Sigmoid colon (tissue), 7 donors: Measurements from ENCODE around the gene CXorf65. TPM values are rescaled to one million over a fixed set of nuclear protein-coding genes. Genes with fewer than 3 reads are reported as not detected.
A peak's percentile ranks its signal among the peaks of the same experiment; 100 is the strongest.

ENCODE experiments used
- DNase-seq: peaks from one replicate; pipeline ENCODE4 v3.0.0-alpha.2; 2019
- H3K27ac ChIP-seq, 4 donors: fragments of 200-600 bp; sonication (generic); one replicate each; pipeline ENCODE4 v1.5.1; 2016 to 2019; ENCODE audit warnings: mild to moderate bottlenecking in 1 of 4
- H3K27me3 ChIP-seq, 3 donors: fragments of 200-600 bp; sonication (generic); one replicate each; pipeline ENCODE4 v1.5.1; 2019; ENCODE audit warnings: mild to moderate bottlenecking in 1 of 3
- H3K36me3 ChIP-seq, 4 donors: fragments of 200-600 bp; sonication (generic); one replicate each; pipeline ENCODE4 v1.5.1; 2016 to 2019
- H3K4me1 ChIP-seq, 4 donors: fragments of 200-600 bp; sonication (generic); one replicate each; pipeline ENCODE4 v1.5.1; 2017 to 2019
- H3K4me3 ChIP-seq, 4 donors: fragments of 200-600 bp; sonication (generic); one replicate each; pipeline ENCODE4 v1.5.1; 2017 to 2019; ENCODE audit warnings: mild to moderate bottlenecking in 2 of 4, moderate library complexity in 1 of 4
- H3K9me3 ChIP-seq, 4 donors: fragments of 200-600 bp in 3 of 4; sonication (generic) in 3 of 4; one replicate each; pipeline versions ENCODE4 v1.5.1 to v1.6.1; 2013 to 2019
- CTCF ChIP-seq, 4 experiments: fragments of 450-650 bp in 3 of 4; fragments of 200-600 bp in 1 of 4; IDR thresholded peaks; one replicate each; pipeline ENCODE4 v1.5.1; 2016 to 2019; ENCODE audit warnings: antibody characterized with exemption in 4 of 4, mild to moderate bottlenecking in 3 of 4, moderate library complexity in 2 of 4
- EP300 ChIP-seq, 4 donors: sonication (generic); formaldehyde crosslinking; IDR thresholded peaks; one replicate each; pipeline ENCODE4 v1.6.1; 2017; ENCODE audit warnings: antibody characterized with exemption in 4 of 4
- POLR2A ChIP-seq, 2 donors: fragments of 450-650 bp; IDR thresholded peaks; one replicate each; pipeline ENCODE4 v1.6.1; 2016; ENCODE audit warnings: antibody characterized with exemption in 2 of 2, mild to moderate bottlenecking in 2 of 2, moderate library complexity in 2 of 2
- POLR2AphosphoS5 ChIP-seq, 4 donors: sonication (generic); formaldehyde crosslinking; IDR thresholded peaks; one replicate each; pipeline ENCODE4 v1.6.1; 2017; ENCODE audit warnings: antibody characterized with exemption in 4 of 4
- WGBS, 2 donors: extraction: QIAGEN DNeasy Blood & Tissue Kit; methylation state at CpG; one replicate each; pipeline ENCODE4 v1.1.7; 2013; 5-methylcytosine and 5-hydroxymethylcytosine counted together
- intact Hi-C: fragments of 100-400 bp; cut with DNase I; formaldehyde crosslinking; loops from one replicate; pipeline ENCODE4 v1.15.1; 2023
- polyA plus RNA-seq, 3 donors: library from polyadenylated mRNA; stranded (reverse); fragments of 200-250 nt; gene quantifications; one replicate each; pipeline ENCODE4 v1.2.3, GENCODE V29; 2013
- total RNA-seq, 4 donors: library from RNA; depleted of rRNA; stranded (reverse); fragments of >200 nt; gene quantifications; one replicate each; pipeline ENCODE4 v1.1.0, GENCODE V29; 2016
- donor health status: healthy with polysubstance abuse.
- donor health status: Bipolar disorder and iron deficiency.
- donor health status: healthy.

The CXorf65 gene
- total and polyA plus RNA-seq, 7 donors: 3.4 TPM; not detected in 6

DNA sequence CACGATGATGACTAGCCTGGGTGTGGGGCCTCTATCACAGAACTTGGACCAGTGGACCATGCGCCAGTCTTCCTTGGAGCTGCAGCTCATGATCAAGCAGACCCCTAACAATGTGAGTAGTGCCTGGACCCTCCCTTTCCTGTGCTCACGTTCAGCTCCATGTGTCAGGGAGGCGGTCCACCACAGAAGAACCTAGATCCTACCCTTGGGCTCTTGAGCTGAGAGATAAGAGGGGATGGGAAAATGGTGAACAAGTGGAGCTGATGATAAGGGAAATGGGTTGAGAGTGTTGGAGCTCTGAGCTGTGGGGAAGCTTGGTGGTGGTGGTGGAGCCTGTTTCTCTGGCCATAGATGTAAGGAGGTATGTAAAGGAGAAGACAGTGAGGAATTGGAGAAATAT, 25.0 kb upstream of the CXorf65 start:
- peaks cover 21 to 93% (median 33%) of the 10 kb centered on the region in 4 donors for H3K36me3 ChIP-seq
- TF ChIP-seq POLR2AphosphoS5 (IDR thresholded peaks at IDR 0.05): no peak
- TF ChIP-seq POLR2A (IDR thresholded peaks at IDR 0.05): no peak
- no peak for TF ChIP-seq EP300 (IDR thresholded peaks at IDR 0.05)
- TF ChIP-seq CTCF (IDR thresholded peaks at IDR 0.05): no peak
- intact Hi-C loops: no loop called here

DNA sequence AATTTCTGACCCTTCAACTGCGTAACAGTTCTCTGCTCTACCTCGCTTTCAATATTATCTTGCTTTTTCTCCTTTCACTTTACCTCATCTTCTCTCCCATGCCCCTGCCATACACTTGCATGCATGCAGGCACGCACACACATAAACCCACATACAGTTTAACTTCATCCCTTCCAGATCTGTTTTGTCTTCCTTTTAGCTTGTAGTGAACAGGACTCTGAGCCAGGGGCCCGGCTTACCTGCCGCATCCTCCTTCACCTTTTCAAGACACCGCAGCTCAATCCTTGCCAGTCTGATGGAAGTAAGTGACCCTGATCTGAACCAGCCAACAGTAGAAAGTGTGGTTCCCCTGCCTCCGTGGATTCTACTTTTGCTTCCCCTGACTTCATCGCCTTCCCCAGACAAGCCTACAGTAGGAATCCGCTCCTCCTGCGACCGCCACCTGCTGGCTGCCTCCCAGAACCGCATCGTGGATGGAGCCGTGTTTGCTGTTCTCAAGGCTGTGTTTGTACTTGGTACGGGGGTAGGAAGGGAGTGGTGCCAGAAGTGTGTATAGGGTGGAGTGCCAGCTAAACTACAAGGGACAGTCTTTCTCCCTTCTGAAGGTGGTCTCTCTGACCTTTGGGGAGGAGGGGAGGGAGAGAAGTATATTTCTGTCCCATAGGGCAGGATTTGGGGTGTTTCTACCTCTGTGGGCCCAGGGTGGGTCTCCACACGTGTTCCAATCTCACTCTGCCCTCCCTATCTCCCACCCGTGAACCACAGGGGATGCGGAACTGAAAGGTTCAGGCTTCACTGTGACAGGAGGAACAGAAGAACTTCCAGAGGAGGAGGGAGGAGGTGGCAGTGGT, 22.6 kb upstream of the CXorf65 start:
- H3K27ac ChIP-seq: no peak overlapping the region
- no peaks in the 10 kb centered on the region for H3K27me3 ChIP-seq
- 30 to 37% methylated on average over 18 of the region's 18 CpGs for WGBS, 2 donors
- no peaks in the 10 kb centered on the region for H3K9me3 ChIP-seq
- TF ChIP-seq EP300 (IDR thresholded peaks at IDR 0.05): no peak
- peak in 3 of 4 experiments; percentile 48 to 55 (median 55) for TF ChIP-seq CTCF (IDR thresholded peaks at IDR 0.05)
- intact Hi-C loops: loop anchor here (2.0 kb wide), 1 partner anchor 30 kb away; no protein-coding TSS in a partner anchor
- peaks cover 19 to 89% (median 26%) of the 10 kb centered on the region in 4 donors for H3K36me3 ChIP-seq
- no peak overlapping the region for H3K4me3 ChIP-seq
- H3K4me1 ChIP-seq: no peaks in the 10 kb centered on the region
- peak; percentile 80 for DNase-seq

More for the DNA sequence above, 25.0 kb upstream of the CXorf65 start:
- no peak for DNase-seq
- Histone ChIP-seq H3K27ac (no peak overlapping the region), H3K4me1 (no peaks in the 10 kb centered on the region), H3K27me3 (no peaks in the 10 kb centered on the region), H3K9me3 (no peaks in the 10 kb centered on the region), H3K4me3 (no peak overlapping the region)
- WGBS, 2 donors: 91 to 92% methylated on average over 4 of the region's 4 CpGs

DNA sequence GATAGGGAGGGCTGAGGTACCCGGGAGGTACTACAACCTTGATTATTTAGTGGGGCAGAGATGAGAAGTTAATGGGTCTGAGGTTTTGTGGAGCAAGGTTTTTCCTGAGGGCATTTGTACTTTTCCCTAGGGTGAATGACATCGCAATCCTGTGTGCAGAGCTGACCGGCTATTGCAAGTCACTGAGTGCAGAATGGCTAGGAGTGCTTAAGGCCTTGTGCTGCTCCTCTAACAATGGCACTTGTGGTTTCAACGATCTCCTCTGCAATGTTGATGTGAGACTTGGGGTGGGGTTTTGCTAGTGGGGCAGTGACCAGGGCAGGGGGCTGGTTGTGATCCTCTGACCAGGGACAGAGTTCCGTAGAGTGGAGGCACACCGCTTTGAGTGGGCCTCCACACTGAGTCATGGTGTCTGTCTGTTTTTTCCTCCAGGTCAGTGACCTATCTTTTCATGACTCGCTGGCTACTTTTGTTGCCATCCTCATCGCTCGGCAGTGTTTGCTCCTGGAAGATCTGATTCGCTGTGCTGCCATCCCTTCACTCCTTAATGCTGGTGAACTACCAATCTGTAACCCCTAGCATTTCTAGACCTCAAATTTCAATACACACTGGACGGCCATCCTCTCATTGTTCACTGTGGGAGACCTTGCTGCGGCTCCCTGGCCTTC, 21.8 kb upstream of the CXorf65 start:
- intact Hi-C loops: loop anchor here (2.0 kb wide), 1 partner anchor 29 kb away; no protein-coding TSS in a partner anchor
- peaks cover 19 to 94% (median 28%) of the 10 kb centered on the region in 4 donors for H3K36me3 ChIP-seq
- TF ChIP-seq EP300 (IDR thresholded peaks at IDR 0.05) (no peak), CTCF (IDR thresholded peaks at IDR 0.05) (no peak), POLR2A (IDR thresholded peaks at IDR 0.05) (no peak), POLR2AphosphoS5 (IDR thresholded peaks at IDR 0.05) (no peak)
- WGBS, 2 donors: 85 to 88% methylated on average over 12 of the region's 12 CpGs
- H3K4me1 ChIP-seq: no peaks in the 10 kb centered on the region
- DNase-seq: no peak
- no peak overlapping the region for H3K4me3 ChIP-seq
- H3K27me3 ChIP-seq: no peaks in the 10 kb centered on the region
- H3K9me3 ChIP-seq: no peaks in the 10 kb centered on the region
- no peak overlapping the region for H3K27ac ChIP-seq

DNA sequence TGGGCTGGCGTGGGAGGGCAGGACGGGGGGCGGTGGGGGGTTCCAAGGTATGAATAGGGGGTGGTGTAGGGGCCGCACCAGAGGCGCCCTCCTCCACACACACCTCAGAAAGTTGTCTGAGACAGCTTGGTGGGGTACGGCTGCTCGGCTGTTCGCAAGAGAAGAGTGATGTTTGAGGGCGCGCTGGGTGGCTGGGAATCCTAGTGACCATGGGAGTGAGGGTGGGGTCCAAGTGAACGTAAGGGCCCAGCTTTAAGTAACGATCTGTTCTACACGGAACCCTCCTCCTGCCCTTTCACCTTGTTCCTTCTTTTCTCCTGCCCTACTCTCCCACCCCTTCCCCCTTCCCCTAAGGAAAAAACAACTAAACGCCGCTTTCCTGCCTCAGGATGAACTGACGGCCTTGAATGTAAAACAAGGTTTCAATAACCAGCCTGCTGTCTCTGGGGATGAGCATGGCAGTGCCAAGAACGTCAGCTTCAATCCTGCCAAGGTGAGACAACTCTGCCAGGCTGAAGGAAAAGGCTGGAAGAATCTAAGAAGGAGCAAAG, 12.5 kb upstream of the CXorf65 start:
- DNase-seq: no peak
- WGBS, 2 donors: 1 to 2% methylated on average over 15 to 16 of the region's 17 CpGs
- Histone ChIP-seq H3K4me1 (peaks cover 0 to 15% (median 4%) of the 10 kb centered on the region in 4 donors), H3K27ac (peak overlapping the region; percentile 76 to 87 (median 80)), H3K27me3 (no peaks in the 10 kb centered on the region), H3K9me3 (no peaks in the 10 kb centered on the region), H3K36me3 (peaks cover 0 to 37% (median 10%) of the 10 kb centered on the region in 4 donors), H3K4me3 (peak overlapping the region; percentile 51 to 63 (median 62))
- TF ChIP-seq POLR2AphosphoS5 (IDR thresholded peaks at IDR 0.05) (no peak), POLR2A (IDR thresholded peaks at IDR 0.05) (no peak), EP300 (IDR thresholded peaks at IDR 0.05) (no peak), CTCF (IDR thresholded peaks at IDR 0.05) (no peak)
- intact Hi-C loops: loop anchor here (10.0 kb wide), 1 partner anchor 1136 kb away; no protein-coding TSS in a partner anchor
